ENCODE measurements around the gene HDAC9.

- TF ChIP-seq CTCF (IDR thresholded peaks at IDR 0.05), result no peak
- TF ChIP-seq EP300 (IDR thresholded peaks at IDR 0.05), result no peak
- no peak for TF ChIP-seq POLR2A (IDR thresholded peaks at IDR 0.05)
These were observed 515.7 kb downstream of the HDAC9 start for GRCh38 chr7:19011212-19011611.
